ENCODE data around the gene DCLRE1C.

GRCh38 chr10:14875941-14876340 is 78.0 kb downstream of the DCLRE1C start:
- TF ChIP-seq POLR2A (IDR thresholded peaks at IDR 0.05) = no peak
- TF ChIP-seq, protein P1, sequence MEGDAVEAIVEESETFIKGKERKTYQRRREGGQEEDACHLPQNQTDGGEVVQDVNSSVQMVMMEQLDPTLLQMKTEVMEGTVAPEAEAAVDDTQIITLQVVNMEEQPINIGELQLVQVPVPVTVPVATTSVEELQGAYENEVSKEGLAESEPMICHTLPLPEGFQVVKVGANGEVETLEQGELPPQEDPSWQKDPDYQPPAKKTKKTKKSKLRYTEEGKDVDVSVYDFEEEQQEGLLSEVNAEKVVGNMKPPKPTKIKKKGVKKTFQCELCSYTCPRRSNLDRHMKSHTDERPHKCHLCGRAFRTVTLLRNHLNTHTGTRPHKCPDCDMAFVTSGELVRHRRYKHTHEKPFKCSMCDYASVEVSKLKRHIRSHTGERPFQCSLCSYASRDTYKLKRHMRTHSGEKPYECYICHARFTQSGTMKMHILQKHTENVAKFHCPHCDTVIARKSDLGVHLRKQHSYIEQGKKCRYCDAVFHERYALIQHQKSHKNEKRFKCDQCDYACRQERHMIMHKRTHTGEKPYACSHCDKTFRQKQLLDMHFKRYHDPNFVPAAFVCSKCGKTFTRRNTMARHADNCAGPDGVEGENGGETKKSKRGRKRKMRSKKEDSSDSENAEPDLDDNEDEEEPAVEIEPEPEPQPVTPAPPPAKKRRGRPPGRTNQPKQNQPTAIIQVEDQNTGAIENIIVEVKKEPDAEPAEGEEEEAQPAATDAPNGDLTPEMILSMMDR (IDR thresholded peaks at IDR 0.05) = no peak
